HG03432 (cell line): ENCODE results near the gene SLC9A9.

Source experiments
- ATAC-seq: cut with Tn5 transposase; IDR thresholded peaks from one replicate; pipeline ENCODE4 v1.9.1; 2021; ENCODE audit warnings: mild to moderate bottlenecking, moderate library complexity; ENCODE audit not compliant: unreplicated experiment

The SLC9A9 gene

DNA sequence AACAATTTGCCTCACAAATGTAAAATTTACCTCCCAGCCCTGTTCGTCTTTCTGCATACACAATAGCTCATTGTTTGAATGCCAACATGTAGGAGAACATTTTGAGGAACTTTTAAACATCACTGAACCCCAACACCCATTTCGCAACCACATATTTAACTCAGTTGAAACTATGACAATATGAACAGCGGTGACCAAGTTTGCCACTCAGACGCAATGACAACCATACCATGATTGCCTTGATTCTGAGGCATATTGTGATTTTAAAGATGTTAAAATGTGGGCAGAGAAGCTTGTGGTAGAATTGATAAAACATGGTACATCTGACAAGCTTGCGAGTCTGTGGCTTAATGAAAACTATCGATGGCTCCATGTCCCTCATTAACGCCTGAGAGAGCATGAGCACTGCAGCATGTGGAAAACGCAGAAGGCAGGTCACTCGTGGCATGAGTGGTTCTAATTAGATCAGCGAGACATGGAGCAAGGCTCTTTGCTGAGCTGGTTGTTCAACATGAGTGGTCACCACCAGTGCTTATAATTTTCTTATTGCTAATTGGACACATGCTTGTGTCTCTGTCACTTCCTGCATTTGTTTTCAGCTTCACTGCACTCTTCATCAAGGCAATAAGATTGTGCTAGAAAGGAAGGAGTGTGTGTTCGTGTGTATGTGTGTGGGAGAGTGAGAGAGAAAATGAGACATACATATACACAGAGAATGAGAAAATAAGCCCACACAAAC lies 611.9 kb downstream of the SLC9A9 start:
- ATAC-seq, result peak; percentile 62

- no peak for ATAC-seq
Observed at GRCh38 chr3:143235614-143236204, 612.6 kb downstream of the SLC9A9 start.

DNA sequence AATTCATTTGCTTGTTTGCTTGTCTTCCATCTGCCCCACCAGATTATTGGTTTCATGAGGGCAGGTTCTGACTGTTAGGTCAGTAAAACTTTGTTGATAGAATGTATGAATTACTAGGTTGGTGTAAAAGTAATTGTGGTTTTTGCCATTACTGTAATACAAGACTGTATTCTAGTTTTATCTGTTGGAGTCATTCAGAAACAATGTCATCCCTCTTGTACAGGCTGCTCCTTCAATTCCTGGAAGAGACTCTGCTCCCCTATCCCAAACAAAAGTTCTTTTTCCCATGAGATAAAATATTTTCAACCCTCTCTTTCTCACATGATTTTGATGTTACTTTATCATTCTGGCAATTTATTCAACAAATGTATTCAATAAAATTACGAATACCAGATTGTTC lies 613.7 kb downstream of the SLC9A9 start:
- no peak for ATAC-seq

- ATAC-seq, result no peak
Observed at GRCh38 chr3:143232981-143233380, 615.3 kb downstream of the SLC9A9 start.

DNA sequence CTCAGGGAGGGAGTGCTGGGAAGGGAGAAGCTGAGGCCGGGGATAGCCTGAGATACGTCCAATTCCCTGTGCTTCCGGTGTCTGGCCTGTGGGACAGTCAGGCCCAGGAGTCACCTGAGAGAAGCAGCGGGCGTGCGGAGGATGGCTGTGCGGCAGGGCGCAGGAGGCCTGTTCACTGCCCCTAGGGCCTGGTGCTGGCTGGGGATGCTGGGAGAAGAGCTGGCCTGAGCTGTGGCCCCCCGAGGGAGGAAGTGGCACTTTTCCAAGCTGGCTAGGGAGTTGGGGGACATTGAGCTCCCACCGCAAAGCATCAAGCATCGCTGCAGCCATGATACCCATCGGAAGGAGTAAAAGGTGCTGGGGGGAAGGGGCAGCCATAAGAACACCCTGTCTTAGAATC lies 619.9 kb downstream of the SLC9A9 start:
- no peak for ATAC-seq

DNA sequence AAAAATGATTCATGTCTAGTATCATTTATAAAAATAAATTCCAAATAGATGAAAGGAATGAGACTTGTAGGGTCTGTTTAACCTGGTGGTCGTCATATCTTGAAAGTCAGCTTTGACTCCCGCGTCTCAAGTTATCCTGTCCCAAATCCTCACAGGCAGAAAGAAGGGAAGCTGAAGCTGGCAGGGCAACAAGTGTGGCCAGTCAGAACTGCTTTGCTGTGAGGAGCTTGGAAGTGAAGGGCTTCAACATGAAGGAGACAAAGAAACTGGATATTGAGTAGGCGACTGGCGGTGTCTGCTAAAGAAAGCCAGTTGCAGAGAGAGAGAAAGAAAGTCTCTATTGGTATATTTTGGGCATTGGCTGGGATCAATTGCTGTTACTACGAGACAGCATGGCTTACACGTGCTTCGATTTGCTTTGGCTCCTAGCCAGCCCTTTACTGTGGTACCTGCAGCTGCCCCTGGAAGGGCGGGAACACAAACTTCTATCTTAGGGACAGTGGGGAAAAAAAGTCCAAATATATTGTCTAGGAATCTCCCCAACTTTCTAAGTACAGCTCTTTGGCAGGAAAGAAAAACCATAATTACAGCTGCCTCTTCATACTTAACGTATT lies 621.5 kb downstream of the SLC9A9 start:
- no peak for ATAC-seq

GRCh38 chr3:143224716-143225115 lies 623.6 kb downstream of the SLC9A9 start:
- ATAC-seq, result no peak

- ATAC-seq, result no peak
Observed at GRCh38 chr3:143222981-143223380, 625.3 kb downstream of the SLC9A9 start.

DNA sequence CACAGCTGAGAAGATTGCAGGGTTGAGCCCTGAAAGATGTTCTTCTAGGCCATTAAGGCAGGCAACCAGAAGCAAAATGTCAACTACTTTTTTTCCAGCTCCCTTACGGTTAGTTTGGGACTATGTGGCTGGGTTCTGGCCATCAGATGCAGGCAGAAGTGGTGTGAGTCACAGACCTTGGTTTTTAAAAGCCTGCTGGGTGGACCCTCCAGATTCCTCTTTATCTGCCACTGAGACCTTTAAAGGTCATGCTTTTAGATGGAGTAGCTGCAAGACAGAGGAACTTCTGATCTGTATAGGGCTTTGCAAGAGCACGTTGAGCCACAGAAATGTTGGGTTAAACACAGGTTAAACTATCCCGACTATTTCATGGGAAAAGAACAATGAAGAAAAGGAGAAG lies 625.8 kb downstream of the SLC9A9 start:
- no peak for ATAC-seq

DNA sequence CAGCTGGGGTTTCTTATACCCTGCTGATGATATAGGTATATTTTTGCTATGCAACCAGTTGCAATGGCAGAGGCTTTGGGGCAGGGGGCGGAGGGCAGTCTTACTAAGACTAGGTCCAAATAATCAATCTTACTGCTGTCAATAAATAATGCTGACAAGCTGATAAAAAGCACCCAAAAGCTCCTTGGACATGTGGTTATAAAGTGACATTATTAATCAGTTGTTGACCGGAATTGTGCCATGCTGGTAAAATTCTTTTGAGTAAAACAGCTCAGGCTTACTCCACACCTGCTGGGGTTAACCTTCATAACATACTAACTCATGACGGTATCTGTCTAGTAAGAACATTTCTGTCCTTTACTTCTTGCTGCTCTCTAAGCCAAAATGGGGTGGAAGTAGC lies 626.8 kb downstream of the SLC9A9 start:
- no peak for ATAC-seq

- ATAC-seq, result peak; percentile 52
Observed at GRCh38 chr3:143220741-143221140, 627.5 kb downstream of the SLC9A9 start.

DNA sequence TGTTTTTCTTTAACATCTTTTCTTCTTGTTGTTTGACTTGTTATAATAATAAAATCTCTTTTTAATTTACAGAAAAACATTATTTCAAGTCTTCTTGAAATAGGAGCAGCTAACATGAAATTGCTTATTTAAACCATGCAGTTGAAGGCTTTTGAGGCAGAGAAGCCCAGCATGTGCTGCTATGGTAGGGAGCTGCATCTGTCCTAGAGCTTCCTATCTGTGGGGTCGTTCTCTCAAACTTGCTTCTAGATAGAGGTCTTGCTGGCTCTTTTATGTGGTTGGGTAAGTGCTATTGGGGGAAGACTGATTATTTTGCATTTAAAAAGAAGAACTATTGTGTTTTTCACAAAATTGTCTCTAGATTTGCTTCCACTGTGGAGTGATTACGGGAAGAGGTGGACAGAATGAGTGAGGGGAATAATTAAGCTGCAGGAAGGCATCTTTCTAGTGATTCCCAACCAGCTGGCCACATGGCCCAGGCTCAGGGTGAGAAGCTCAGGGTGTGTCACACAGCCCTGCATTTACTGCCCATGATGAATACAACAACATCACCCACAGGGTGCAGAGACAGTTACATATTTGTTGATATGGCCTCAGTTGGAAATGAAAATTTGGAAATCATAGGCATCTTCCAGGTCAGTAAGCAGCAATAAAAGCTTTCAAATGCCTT lies 630.0 kb downstream of the SLC9A9 start:
- no peak for ATAC-seq

DNA sequence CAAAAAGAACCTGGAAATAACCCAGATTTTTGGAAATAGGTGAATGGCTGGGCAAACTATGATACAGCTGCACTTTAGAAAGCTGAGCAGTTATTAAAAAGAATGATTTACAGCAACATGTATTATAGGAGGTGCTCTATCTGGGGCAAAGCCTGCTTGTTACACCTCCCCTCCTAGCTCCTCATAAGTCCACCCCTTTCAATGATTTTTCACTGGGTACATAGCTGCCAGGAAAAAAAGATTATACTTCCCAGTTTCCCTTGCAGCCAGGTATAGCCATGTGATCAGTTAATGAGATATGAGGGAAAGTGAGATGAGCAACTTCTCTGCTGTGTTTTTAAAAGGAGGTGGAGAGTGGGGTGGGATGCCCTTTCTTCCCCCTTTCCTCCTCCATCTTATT lies 631.0 kb downstream of the SLC9A9 start:
- ATAC-seq, result no peak

DNA sequence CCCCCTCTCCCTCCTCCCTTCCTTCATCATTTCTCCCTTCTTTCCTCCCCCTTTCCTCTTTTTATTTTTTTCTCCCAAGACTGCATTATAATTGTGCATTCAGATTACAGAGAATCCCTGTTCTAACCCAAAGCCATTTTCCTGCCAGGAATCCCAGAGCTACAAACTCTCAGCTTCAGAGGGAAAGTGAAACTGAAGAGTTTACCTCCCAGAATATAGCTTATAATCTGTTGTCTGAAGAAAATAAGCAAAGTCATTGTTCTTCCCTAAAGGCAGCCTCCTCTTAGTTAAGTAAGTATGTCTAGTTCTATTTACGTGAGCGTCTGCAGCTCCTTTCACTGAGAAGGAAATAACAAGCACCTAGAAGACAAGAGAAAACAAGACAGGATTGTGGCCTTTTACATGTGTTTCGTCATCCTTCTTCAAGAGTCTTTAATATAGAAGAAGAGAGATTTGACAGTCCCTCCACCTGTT lies 631.5 kb downstream of the SLC9A9 start:
- no peak for ATAC-seq
